Testis (tissue), 3 donors: ENCODE results near the gene HOXD1. TPM values are rescaled to one million over a fixed set of nuclear protein-coding genes. Genes with fewer than 3 reads are reported as not detected.

ENCODE experiments used
- DNase-seq: peaks from one replicate; pipeline ENCODE4 v3.0.0-alpha.2; 2019
- H3K27ac ChIP-seq, 2 donors: fragments of 200-600 bp; sonication (generic); one replicate each; pipeline ENCODE4 v1.5.1; 2019
- H3K27me3 ChIP-seq: fragments of 200-600 bp; sonication (generic); one replicate; pipeline ENCODE4 v1.5.1; 2019
- H3K36me3 ChIP-seq: fragments of 200-600 bp; sonication (generic); one replicate; pipeline ENCODE4 v1.5.1; 2017; ENCODE audit warnings: low read depth; ENCODE audit errors: missing control alignments
- H3K4me1 ChIP-seq: fragments of 200-600 bp; sonication (generic); one replicate; pipeline ENCODE4 v1.5.1; 2019
- H3K4me3 ChIP-seq, 2 donors: fragments of 200-600 bp; sonication (generic); one replicate each; pipeline ENCODE4 v1.5.1; 2017 to 2019
- H3K9me3 ChIP-seq: fragments of 200-600 bp; sonication (generic); one replicate; pipeline ENCODE4 v1.5.1; 2017
- POLR2A ChIP-seq: fragments of 450-650 bp; IDR thresholded peaks from one replicate; pipeline ENCODE4 v1.6.1; 2017; ENCODE audit warnings: antibody characterized with exemption, mild to moderate bottlenecking, moderate library complexity
- WGBS, 2 donors: methylation state at CpG; one replicate each; pipeline ENCODE4 v1.1.5; 2018; 5-methylcytosine and 5-hydroxymethylcytosine counted together
- intact Hi-C: fragments of 100-400 bp; cut with DNase I; formaldehyde crosslinking; loops from one replicate; pipeline ENCODE4 v1.15.1; 2023; ENCODE audit warnings: low total_unique reads
- microRNA counts, 2 donors: library from miRNA; unstranded; fragments of <30 nt; microRNA quantifications; one replicate each; lab custom pipeline; 2016
- microRNA-seq, 2 donors: library from miRNA; unstranded; fragments of <30 nt; microRNA quantifications; one replicate each; pipeline ENCODE4, GENCODE V29; 2016; ENCODE audit warnings: borderline number of aligned reads in 2 of 2, borderline replicate concordance in 1 of 2
- polyA plus RNA-seq: library from polyadenylated mRNA; stranded (reverse); fragments of 350-450 nt; fragmentation: Illumina TruSeq; extraction: RNeasy Lipid Tissue Mini Kit (QIAGEN cat#74804); gene quantifications from one replicate; pipeline ENCODE4 v1.2.3, GENCODE V29; 2014; ENCODE audit warnings: low read depth, low replicate concordance; ENCODE audit not compliant: insufficient read depth
- small RNA-seq, 2 donors: library from RNA; depleted of rRNA; stranded (forward); fragments of <200 nt; gene quantifications; one replicate each; pipeline ENCODE3, GENCODE V24; 2016
- total RNA-seq, 2 donors: library from RNA; depleted of rRNA; stranded (reverse); fragments of >200 nt; gene quantifications; one replicate each; pipeline ENCODE4 v1.2.3, GENCODE V29; 2016
- TF ChIP-seq, protein P1 (sequence below), 3 experiments: fragments of 450-650 bp in 2 of 3; fragments of 200-600 bp in 1 of 3; sonication (generic) in 1 of 3; IDR thresholded peaks; one replicate each; pipeline ENCODE4 v1.5.1; 2016 to 2019; ENCODE audit warnings: antibody characterized with exemption in 3 of 3, mild to moderate bottlenecking in 2 of 3, moderate library complexity in 1 of 3

HOXD1 gene
- total and polyA plus RNA-seq, 3 donors from 2014 or later, result 1.8 to 7.6 (median 5.5) TPM

DNA sequence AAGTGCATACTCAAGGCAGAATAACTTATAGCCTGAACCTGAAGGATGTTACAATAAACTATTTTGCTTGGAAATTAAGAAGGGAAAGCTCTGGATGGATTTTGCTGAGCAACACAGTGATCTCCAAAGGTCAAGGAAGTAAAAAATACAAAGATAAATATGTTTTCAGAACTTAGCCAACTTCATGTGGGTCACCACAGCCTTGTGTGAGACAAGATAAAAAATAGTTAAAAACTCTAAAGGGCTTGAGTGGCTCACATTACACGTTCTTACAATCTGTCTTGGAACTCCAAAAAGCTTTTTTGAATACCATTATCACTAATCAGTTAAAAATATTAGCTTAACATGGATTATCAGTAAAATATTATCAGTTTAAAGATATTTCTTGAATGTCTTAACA is 51.8 kb downstream of the HOXD1 start:
- intact Hi-C loops, result no loop called here
- H3K27ac ChIP-seq, result no peak overlapping the region
- DNase-seq, result no peak
- H3K27me3 ChIP-seq, result no peaks in the 10 kb centered on the region
- no peaks in the 10 kb centered on the region for H3K9me3 ChIP-seq
- WGBS, 2 donors, result 27 to 43% methylated on average over 1 of the region's 1 CpG
- no peaks in the 10 kb centered on the region for H3K36me3 ChIP-seq
- H3K4me1 ChIP-seq, result no peaks in the 10 kb centered on the region
- TF ChIP-seq POLR2A, result no peak
- TF ChIP-seq, protein P1, sequence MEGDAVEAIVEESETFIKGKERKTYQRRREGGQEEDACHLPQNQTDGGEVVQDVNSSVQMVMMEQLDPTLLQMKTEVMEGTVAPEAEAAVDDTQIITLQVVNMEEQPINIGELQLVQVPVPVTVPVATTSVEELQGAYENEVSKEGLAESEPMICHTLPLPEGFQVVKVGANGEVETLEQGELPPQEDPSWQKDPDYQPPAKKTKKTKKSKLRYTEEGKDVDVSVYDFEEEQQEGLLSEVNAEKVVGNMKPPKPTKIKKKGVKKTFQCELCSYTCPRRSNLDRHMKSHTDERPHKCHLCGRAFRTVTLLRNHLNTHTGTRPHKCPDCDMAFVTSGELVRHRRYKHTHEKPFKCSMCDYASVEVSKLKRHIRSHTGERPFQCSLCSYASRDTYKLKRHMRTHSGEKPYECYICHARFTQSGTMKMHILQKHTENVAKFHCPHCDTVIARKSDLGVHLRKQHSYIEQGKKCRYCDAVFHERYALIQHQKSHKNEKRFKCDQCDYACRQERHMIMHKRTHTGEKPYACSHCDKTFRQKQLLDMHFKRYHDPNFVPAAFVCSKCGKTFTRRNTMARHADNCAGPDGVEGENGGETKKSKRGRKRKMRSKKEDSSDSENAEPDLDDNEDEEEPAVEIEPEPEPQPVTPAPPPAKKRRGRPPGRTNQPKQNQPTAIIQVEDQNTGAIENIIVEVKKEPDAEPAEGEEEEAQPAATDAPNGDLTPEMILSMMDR (IDR thresholded peaks at IDR 0.05), result no peak
- no peak overlapping the region for H3K4me3 ChIP-seq

MicroRNAs encoded within 50 kb of the gene (microRNA counts, 767-probe panel; counts per million panel counts)
- 8,127 to 8,738 counts per million in 2 donors for microRNA hsa-miR-10b-5p (lab: Ali Mortazavi, UCI)

Small RNA genes lying within 50 kb of the gene (microRNA-seq; reads per million reads assigned to microRNA genes)
- 24,934 to 27,949 reads per million in 2 donors for gene MIR10B

Small RNA genes lying within 50 kb of the gene (small RNA-seq; reads per million reads assigned to genes)
- 132,223 to 189,568 reads per million in 2 donors for gene MIR10B

Other genes with a start within 250 kb of the HOXD1 start
- gene LNPK, start 186.4 kb upstream of the HOXD1 start, total RNA-seq, result 10 to 100 TPM; 19.5 to 23.8 TPM
- 45.2 TPM for gene LNPK, start 186.4 kb upstream of the HOXD1 start, polyA plus RNA-seq
- 1 to 10 TPM; 1.5 to 3.1 TPM for gene EVX2, start 104.7 kb upstream of the HOXD1 start, total RNA-seq
- 2.3 TPM for gene EVX2, start 104.7 kb upstream of the HOXD1 start, polyA plus RNA-seq
- gene HOXD13, start 95.9 kb upstream of the HOXD1 start, total RNA-seq, result under 1 TPM in 1 of 2 donors, not detected in 1; 0.31 TPM
- gene HOXD13, start 95.9 kb upstream of the HOXD1 start, polyA plus RNA-seq, result 0.36 TPM
- not detected for gene HOXD12, start 88.9 kb upstream of the HOXD1 start, total RNA-seq
- not detected for gene HOXD12, start 88.9 kb upstream of the HOXD1 start, polyA plus RNA-seq
- 1 to 10 TPM in 1 of 2 donors, under 1 TPM in 1; 0.62 to 1.7 TPM for gene HOXD11, start 81.4 kb upstream of the HOXD1 start, total RNA-seq
- 0.29 TPM for gene HOXD11, start 81.4 kb upstream of the HOXD1 start, polyA plus RNA-seq
- gene HOXD10, start 71.9 kb upstream of the HOXD1 start, total RNA-seq, result 1 to 10 TPM; 2.7 to 3.3 TPM
- gene HOXD10, start 71.9 kb upstream of the HOXD1 start, polyA plus RNA-seq, result 0.92 TPM
- gene HOXD9, start 65.9 kb upstream of the HOXD1 start, total RNA-seq, result 10 to 100 TPM; 15.7 to 21.2 TPM
- gene HOXD9, start 65.9 kb upstream of the HOXD1 start, polyA plus RNA-seq, result 8.2 TPM
- 10 to 100 TPM; 39.8 to 41.2 TPM for gene HOXD8, start 59.0 kb upstream of the HOXD1 start, total RNA-seq
- 36.6 TPM for gene HOXD8, start 59.0 kb upstream of the HOXD1 start, polyA plus RNA-seq
- 10 to 100 TPM; 11.5 to 13.3 TPM for gene HOXD4, start 37.1 kb upstream of the HOXD1 start, total RNA-seq
- 2.7 TPM for gene HOXD4, start 37.1 kb upstream of the HOXD1 start, polyA plus RNA-seq
- 10 to 100 TPM; 14.0 to 22.3 TPM for gene HOXD3, start 31.4 kb upstream of the HOXD1 start, total RNA-seq
- 2.7 TPM for gene HOXD3, start 31.4 kb upstream of the HOXD1 start, polyA plus RNA-seq
- 10 to 100 TPM; 58.0 to 61.1 TPM for gene MTX2, start 80.8 kb downstream of the HOXD1 start, total RNA-seq
- 155 TPM for gene MTX2, start 80.8 kb downstream of the HOXD1 start, polyA plus RNA-seq